Astrocyte of the spinal cord (primary cell): ENCODE results near the gene NRAP.

Experiments used
- DNase-seq: peaks from one replicate; pipeline ENCODE4 v3.0.0; 2011; ENCODE audit warnings: low read depth, low spot score
- H3K4me3 ChIP-seq: 2 replicates; pipeline ENCODE4 v1.5.1; 2011; ENCODE audit warnings: low read depth, mild to moderate bottlenecking, low read length, moderate library complexity
- in situ Hi-C: cut with HindIII; loops from 2 replicates; pipeline ENCODE4 v1.10.0; 2017; ENCODE audit warnings: low sequenced_read_pairs
- TF ChIP-seq, protein P1 (sequence below): IDR thresholded peaks from 2 replicates; pipeline ENCODE4 v1.5.1; 2012; ENCODE audit warnings: low read depth, mild to moderate bottlenecking, low read length, inconsistent platforms

The NRAP gene

DNA sequence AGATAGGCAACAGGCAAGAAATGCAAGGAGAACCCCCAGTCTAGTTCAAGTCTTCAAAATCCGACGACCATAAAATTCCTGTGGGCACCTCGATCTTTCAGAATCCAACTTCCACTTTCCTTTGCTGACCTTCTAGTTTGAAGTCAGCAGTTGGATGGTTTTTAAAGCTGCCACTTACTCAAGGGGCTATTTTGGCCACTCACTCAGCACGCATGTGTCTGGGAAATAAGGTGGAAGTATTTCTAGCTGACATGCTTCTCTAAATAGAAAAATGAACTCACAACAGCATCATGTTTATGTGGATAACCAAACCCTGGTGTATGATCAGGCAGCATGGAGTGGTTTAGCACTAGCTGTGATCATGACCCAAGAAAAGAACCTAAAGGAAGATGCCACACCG, at the start of gene NRAP:
Gene NRAP, minus strand, starts transcription at position 134 of the 400 bp plus-strand sequence. CDS start 159 bp downstream, outside the sequence.
- TF ChIP-seq, protein P1, sequence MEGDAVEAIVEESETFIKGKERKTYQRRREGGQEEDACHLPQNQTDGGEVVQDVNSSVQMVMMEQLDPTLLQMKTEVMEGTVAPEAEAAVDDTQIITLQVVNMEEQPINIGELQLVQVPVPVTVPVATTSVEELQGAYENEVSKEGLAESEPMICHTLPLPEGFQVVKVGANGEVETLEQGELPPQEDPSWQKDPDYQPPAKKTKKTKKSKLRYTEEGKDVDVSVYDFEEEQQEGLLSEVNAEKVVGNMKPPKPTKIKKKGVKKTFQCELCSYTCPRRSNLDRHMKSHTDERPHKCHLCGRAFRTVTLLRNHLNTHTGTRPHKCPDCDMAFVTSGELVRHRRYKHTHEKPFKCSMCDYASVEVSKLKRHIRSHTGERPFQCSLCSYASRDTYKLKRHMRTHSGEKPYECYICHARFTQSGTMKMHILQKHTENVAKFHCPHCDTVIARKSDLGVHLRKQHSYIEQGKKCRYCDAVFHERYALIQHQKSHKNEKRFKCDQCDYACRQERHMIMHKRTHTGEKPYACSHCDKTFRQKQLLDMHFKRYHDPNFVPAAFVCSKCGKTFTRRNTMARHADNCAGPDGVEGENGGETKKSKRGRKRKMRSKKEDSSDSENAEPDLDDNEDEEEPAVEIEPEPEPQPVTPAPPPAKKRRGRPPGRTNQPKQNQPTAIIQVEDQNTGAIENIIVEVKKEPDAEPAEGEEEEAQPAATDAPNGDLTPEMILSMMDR = no peak
- no peak within 1 kb of the TSS for H3K4me3 ChIP-seq
- in situ Hi-C loops = no loop called here
- no peak for DNase-seq

DNA sequence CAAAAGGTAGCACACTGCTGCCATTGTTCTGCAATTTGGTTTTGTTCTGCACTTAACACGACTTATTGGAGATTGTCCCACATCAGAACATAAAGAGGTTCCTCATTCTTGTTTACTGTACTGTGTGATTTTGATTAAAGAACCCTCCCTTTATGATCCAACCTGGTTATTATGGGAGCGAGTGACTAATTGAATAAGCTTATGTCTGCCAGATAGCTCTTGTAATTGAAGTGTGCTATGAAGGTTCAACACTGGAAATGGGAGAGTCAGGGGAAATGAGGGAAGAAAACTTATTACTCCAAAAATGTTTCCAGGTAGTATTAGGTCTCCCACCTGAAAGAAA, 49.8 kb upstream of the NRAP start:
- no peak overlapping the region for H3K4me3 ChIP-seq
- in situ Hi-C loops = no loop called here
- no peak for DNase-seq
- TF ChIP-seq, protein P1 = no peak

DNA sequence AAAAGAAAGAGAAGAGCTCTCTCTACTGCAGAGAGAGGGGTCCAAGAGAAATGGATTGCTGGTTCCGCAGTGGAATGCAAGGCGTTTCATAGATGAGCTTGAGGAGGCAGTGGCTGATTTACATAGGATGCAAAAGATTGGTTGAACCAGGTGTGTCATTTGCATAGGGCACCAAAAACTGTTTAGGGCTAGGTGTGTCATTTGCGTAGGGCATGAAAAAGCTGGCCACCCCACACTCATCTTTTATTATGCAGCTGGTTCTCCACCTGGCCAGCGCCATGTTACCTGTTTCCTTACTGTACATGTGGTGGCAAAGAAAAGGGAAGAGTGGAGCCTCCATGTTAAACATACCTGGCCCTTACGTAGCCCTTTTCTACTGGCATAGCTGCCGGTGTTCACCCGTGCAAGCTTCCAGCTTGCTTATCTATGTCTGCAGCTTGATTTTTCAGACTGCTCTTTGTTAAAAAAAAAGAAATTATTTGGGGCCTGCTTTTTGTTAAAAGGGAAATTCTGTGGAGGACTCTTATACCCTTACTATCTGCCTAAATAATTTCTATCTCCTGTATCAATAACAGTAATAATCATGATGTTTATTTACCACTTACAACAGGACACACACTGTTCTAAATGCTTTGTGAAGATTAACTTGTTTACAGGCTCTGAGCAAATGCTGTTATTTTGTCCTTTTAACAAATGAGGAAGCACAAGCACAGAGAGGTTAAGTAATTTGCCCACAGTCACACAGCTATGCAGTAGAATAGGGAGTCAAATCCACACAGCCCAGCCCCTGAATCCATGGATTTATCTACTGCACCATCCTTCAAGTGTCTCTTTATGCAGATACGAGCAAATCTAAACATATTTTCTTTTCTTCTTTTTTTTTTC, 49.2 kb upstream of the NRAP start:
- in situ Hi-C loops = no loop called here
- TF ChIP-seq, protein P1 = no peak
- no peak for DNase-seq

GRCh38 chr10:113712024-113712423, 48.2 kb upstream of the NRAP start:
- in situ Hi-C loops = no loop called here
- no peak overlapping the region for H3K4me3 ChIP-seq
- DNase-seq = no peak
- TF ChIP-seq, protein P1 = no peak

More for the DNA sequence above, 49.2 kb upstream of the NRAP start:
- H3K4me3 ChIP-seq = no peak overlapping the region

DNA sequence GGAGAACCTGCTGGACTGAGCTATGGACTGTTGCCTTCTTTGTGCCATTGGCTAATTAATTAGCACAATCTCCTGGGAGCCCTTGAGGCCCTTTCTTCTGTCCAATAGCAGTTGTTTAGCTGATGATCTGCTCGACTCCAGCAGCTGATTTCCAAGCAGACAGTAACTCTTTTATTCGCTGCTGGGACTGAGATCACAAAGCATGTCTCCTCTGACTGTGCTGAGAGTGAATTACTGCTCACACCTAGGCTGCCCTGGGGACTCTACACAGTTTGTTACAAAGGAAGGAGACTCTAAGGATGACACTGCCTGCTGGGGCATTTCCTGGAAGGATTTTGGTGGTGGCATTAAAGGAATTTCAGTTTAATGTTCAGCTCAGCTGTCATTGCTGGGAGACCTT, 47.3 kb upstream of the NRAP start:
- in situ Hi-C loops = no loop called here
- TF ChIP-seq, protein P1 = no peak
- H3K4me3 ChIP-seq = no peak overlapping the region
- DNase-seq = no peak

GRCh38 chr10:113709221-113709838, 45.5 kb upstream of the NRAP start:
- DNase-seq = peak; percentile 83
- H3K4me3 ChIP-seq = no peak overlapping the region
- in situ Hi-C loops = no loop called here
- TF ChIP-seq, protein P1 = no peak
